Smooth muscle cell of the brain vasculature (primary cell): Measurements from ENCODE around the gene PPIB.
"Not testable (repeated sequence)": the region's sequence is repeated elsewhere in the genome, so short reads cannot be mapped to it uniquely, and the experiment has no call there.

ENCODE experiments used
- DNase-seq: peaks from one replicate; pipeline ENCODE4 v3.0.0-alpha.2; 2012; ENCODE audit warnings: low read depth, low spot score

Gene PPIB

DNA sequence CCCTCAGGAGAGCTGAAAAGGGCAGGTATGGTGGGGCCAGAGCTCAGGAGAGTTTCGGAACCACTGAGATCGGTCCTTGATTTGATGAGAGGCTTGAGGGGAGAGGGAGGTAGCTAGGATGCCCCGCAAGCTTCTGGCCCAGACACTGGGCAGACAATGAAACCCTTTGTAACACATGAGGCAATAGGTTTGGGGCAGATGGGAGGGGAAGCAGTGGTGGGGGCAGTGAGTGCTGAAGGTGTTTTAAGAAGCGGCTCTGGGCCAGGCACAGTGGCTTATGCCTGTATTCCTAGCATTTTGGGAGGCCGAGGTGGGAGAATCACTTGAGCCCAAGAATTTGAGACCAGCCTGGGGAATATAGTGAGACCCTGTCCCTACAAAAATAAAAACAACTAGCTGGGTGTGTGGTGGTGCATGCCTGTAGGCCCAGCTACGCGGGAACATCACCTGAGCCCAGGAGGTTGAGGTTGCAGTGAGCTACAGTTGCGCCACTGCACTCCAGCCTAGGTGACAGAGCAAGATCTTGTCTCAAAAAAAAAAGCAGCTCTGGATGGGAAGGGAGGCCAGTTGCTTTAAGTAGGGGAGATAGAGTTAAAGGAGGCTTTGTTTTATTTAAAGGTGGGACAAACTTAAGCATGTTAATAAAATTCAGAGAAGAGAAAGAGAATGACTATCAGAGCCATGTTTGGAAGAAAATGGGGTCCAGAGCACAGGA is 20.9 kb downstream of the PPIB start:
- DNase-seq: no peak

GRCh38 chr15:64138331-64138941 is 24.4 kb downstream of the PPIB start:
- no peak for DNase-seq

- DNase-seq: no peak
These were observed 25.5 kb downstream of the PPIB start for GRCh38 chr15:64137226-64137833.

DNA sequence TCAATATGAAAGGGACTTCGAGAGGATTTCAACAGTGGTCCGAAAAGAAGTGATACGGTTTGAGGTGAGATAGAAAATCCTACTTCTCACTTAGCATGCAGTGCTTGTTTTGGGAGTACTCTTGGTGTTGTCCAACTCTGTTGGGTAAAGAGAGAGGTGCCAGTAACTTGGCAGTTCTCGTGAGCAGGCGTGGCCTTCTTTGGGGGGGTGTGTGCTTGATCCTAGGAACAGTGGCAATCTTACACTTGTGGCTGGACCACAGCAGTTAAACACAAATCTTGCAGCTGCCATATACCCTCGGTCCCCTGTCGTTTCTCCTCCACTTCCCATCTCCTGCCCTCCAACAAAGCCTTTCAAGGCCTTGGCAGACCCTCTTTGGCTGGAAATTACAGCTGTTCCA is 26.5 kb downstream of the PPIB start:
- no peak for DNase-seq

GRCh38 chr15:64134345-64134829 is 28.4 kb downstream of the PPIB start:
- no peak for DNase-seq

DNA sequence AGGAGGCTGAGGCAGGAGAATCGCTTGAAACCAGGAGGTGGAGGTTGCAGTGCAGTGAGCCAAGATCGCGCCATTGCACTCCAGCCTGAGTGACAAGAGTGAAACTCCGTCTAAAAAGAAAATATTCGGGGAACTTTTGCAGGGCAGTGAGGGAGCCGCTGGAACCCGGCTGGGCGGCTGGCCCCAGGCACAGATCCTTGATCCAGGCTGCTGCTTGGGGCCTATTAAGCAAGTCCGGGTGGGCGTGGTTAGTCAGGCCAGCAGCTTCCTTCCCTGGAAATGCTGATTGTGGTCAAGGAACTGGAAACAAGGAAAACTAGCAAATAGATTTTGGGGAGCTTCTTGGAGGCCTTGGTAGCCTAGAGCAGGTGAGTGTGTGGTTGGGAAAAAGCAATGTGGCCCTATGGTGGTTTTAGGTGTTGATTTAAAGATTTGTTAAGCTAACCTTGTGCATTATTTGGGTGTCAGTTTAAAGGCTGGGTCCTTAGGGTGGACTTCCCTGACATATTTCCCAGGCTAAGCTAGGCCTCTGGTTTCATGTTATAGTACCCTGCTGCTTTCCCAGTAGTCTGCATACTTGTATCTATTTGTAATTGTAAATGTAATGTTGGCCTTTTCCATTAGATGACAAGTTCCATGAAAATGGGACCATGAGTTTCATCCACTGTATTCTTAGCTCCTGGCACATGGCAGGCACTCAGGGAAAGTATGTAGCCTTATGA is 29.0 kb downstream of the PPIB start:
- DNase-seq: no peak

DNA sequence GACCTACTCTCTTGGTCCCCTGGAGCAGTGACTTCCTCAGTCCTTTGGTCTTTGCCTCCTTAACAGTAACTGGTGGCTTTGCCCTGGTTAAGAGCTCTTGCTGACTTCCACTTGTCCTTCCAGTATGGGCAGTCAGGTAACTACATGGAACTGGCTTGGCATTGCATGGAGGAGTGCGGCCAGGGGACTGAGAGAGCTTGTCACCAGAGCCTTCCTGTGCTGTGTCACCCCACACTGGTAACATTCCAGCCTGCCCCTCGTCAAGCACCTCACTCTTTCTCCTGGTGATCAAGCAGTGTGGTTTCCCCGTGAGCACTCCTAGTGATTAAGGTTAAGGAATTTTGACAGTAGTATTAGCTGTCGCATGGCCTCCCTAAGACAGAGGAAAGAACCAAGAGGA is 30.6 kb downstream of the PPIB start:
- no peak for DNase-seq

- DNase-seq: no peak
These were observed 31.3 kb downstream of the PPIB start for GRCh38 chr15:64131547-64131946.

DNA sequence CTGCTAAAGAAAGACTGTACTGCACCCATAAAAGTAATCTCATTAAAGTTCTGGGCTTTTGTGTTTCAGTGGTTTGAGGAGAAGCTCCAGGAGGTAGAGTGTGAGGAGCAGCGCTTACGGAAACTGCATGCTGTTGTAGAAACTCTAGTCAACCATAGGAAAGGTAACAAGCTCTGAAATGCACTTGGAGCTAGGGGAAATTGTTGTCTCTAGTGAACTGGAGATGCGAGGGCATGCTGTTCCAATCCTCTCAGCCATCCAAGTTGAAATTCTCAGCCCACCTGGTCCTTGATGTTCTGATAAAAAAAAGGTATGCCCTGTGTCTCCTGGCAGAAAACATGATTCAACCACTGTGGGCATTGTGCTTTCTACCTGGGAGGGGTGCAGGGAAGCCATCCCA is 32.7 kb downstream of the PPIB start:
- DNase-seq: no peak

GRCh38 chr15:64127521-64128270 is 35.1 kb downstream of the PPIB start:
- DNase-seq: no peak

DNA sequence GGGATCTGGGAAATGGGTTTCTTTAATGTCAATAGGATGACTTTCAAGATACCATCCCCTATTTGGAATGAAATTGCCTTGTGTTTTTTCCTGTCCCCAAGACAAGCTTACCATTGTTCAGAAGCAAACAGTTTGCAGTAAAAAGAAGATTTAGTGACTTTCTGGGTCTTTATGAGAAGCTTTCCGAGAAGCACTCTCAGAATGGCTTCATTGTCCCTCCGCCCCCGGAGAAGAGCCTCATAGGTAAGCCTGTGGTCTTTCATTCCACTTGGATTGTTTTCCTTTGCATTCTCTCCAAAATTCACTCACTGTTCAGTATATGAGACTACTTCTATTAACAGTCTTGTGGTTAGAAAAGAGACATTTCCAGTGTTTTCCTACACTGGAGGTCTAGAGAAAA is 36.8 kb downstream of the PPIB start:
- DNase-seq: no peak

DNA sequence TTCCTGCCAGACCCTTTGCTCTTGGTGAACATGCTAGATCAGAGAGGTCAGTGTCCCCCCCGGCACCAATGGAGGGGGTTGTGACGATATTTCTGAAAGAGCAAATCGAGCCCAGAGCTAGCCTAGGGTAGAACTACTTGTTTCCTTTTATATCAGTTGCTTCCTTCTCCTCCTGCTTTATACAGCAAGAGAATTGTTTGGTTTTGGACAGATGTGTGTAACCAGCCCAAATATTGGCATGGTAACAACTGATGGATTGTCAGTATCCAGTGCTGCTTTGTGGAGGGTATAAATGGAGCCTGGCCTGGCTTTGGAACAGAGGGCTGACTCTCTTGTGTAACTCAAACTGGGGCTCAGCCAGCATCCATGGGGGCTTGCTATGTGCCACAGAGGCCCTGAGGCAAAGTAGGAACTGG is 39.9 kb downstream of the PPIB start:
- DNase-seq: no peak

- no peak for DNase-seq
These were observed 40.4 kb downstream of the PPIB start for GRCh38 chr15:64122444-64122843.

GRCh38 chr15:64121614-64122013 is 41.2 kb downstream of the PPIB start:
- DNase-seq: no peak

DNA sequence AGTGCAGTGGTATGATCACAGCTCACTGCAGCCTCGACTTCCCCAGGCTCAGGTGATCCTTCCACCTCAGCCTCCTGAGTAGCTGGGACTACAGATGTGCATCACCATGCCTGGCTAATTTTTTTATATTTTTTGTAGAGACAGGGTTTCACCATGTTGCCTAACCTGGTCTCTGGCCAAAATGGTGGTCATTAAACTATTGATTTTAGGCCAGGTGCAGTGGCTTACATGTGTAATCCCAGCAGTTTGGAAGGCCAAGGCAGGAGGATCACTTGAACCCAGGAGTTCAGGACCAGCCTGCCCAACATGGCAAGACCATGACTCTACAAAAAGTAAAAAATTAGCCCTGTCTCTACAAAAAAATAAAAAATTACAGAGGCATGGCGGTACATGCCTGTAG is 42.5 kb downstream of the PPIB start:
- not testable (repeated sequence) for DNase-seq

GRCh38 chr15:64117759-64118487 is 44.9 kb downstream of the PPIB start:
- DNase-seq: no peak

GRCh38 chr15:64112904-64113303 is 49.9 kb downstream of the PPIB start:
- DNase-seq: no peak

- DNase-seq: no peak
These were observed 50.6 kb downstream of the PPIB start for GRCh38 chr15:64112073-64112772.

- no peak for DNase-seq
These were observed 51.2 kb downstream of the PPIB start for GRCh38 chr15:64111679-64112050.

GRCh38 chr15:64110950-64111678 is 51.7 kb downstream of the PPIB start:
- DNase-seq: no peak
